Parathyroid adenoma (tissue), 2 donors: ENCODE results near the gene SLC40A1.

Experiments used
- H2AFZ ChIP-seq: fragments of 300-600 bp; sonication (generic); one replicate; pipeline ENCODE4 v1.7.0; 2017; ENCODE audit warnings: antibody characterized with exemption, mild to moderate bottlenecking
- H3K27ac ChIP-seq: fragments of 300-600 bp; sonication (generic); one replicate; pipeline ENCODE4 v1.7.0; 2017
- H3K27me3 ChIP-seq: fragments of 300-600 bp; sonication (generic); one replicate; pipeline ENCODE4 v1.7.0; 2017; ENCODE audit warnings: low read length; ENCODE audit not compliant: control insufficient read depth, insufficient read depth
- H3K36me3 ChIP-seq: fragments of 300-600 bp; sonication (generic); one replicate; pipeline ENCODE4 v1.7.0; 2017; ENCODE audit warnings: low read length; ENCODE audit not compliant: control insufficient read depth, insufficient read depth
- H3K4me1 ChIP-seq: fragments of 300-600 bp; sonication (generic); one replicate; pipeline ENCODE4 v1.7.0; 2017; ENCODE audit warnings: control low read depth
- H3K4me2 ChIP-seq: fragments of 300-600 bp; sonication (generic); one replicate; pipeline ENCODE4 v1.7.0; 2017; ENCODE audit warnings: low read length
- H3K4me3 ChIP-seq: fragments of 300-600 bp; sonication (generic); one replicate; pipeline ENCODE4 v1.7.0; 2017; ENCODE audit warnings: low read depth, low read length
- H3K79me2 ChIP-seq: fragments of 300-600 bp; sonication (generic); one replicate; pipeline ENCODE4 v1.7.0; 2017; ENCODE audit warnings: control low read depth
- H3K9ac ChIP-seq: fragments of 300-600 bp; sonication (generic); one replicate; pipeline ENCODE4 v1.7.0; 2017; ENCODE audit warnings: mild to moderate bottlenecking
- H3K9me3 ChIP-seq: fragments of 300-600 bp; sonication (generic); one replicate; pipeline ENCODE4 v1.7.0; 2017; ENCODE audit warnings: low read length; ENCODE audit not compliant: control insufficient read depth
- CTCF ChIP-seq: fragments of 300-600 bp; sonication (generic); IDR thresholded peaks from one replicate; pipeline ENCODE4 v1.7.0; 2017; ENCODE audit warnings: antibody characterized with exemption, mild to moderate bottlenecking
- donor health status: primary hyperparathyroidism.

SLC40A1 gene

GRCh38 chr2:189552334-189552990 lies 28.1 kb downstream of the SLC40A1 start:
- Histone ChIP-seq H3K4me3 (peak overlapping the region; percentile 19), H3K79me2 (no peaks in the 10 kb centered on the region), H3K27ac (peak overlapping the region; percentile 17)

GRCh38 chr2:189551808-189552207 lies 28.8 kb downstream of the SLC40A1 start:
- Histone ChIP-seq H3K4me3 (peak overlapping the region; percentile 19), H3K9me3 (no peaks in the 10 kb centered on the region), H3K9ac (no peak overlapping the region), H2AFZ (peak overlapping the region; percentile 0), H3K27ac (peak overlapping the region; percentile 17), H3K79me2 (no peaks in the 10 kb centered on the region), H3K4me1 (peaks cover 14% of the 10 kb centered on the region), H3K27me3 (no peaks in the 10 kb centered on the region), H3K36me3 (no peaks in the 10 kb centered on the region), H3K4me2 (peak overlapping the region; percentile 57)
- no peak for TF ChIP-seq CTCF

More at GRCh38 chr2:189552334-189552990, 28.1 kb downstream of the SLC40A1 start:
- Histone ChIP-seq H3K4me1 (peaks cover 14% of the 10 kb centered on the region), H3K27me3 (no peaks in the 10 kb centered on the region), H2AFZ (peak overlapping the region; percentile 0), H3K9ac (no peak overlapping the region), H3K36me3 (no peaks in the 10 kb centered on the region), H3K4me2 (peak overlapping the region; percentile 57), H3K9me3 (no peaks in the 10 kb centered on the region)
- TF ChIP-seq CTCF, result no peak

- Histone ChIP-seq H3K4me1 (peaks cover 6% of the 10 kb centered on the region), H3K9ac (no peak overlapping the region), H3K79me2 (no peaks in the 10 kb centered on the region), H3K27ac (peak overlapping the region; percentile 60), H3K9me3 (no peaks in the 10 kb centered on the region), H3K4me3 (no peak overlapping the region), H3K4me2 (peak overlapping the region; percentile 37), H3K27me3 (no peaks in the 10 kb centered on the region), H2AFZ (peak overlapping the region; percentile 36), H3K36me3 (no peaks in the 10 kb centered on the region)
- TF ChIP-seq CTCF, result no peak
These were observed 31.1 kb downstream of the SLC40A1 start for GRCh38 chr2:189549449-189549832.

- Histone ChIP-seq H3K4me3 (no peak overlapping the region), H3K9ac (no peak overlapping the region), H2AFZ (peak overlapping the region; percentile 36), H3K4me2 (peak overlapping the region; percentile 37), H3K79me2 (no peaks in the 10 kb centered on the region), H3K36me3 (no peaks in the 10 kb centered on the region), H3K4me1 (peaks cover 6% of the 10 kb centered on the region), H3K27me3 (no peaks in the 10 kb centered on the region), H3K9me3 (no peaks in the 10 kb centered on the region), H3K27ac (peak overlapping the region; percentile 60)
- TF ChIP-seq CTCF, result no peak
These were observed 31.7 kb downstream of the SLC40A1 start for GRCh38 chr2:189548666-189549448.
